ENCODE data around the gene TRRAP.
"Not testable (repeated sequence)": the region's sequence is repeated elsewhere in the genome, so short reads cannot be mapped to it uniquely, and the experiment has no call there.

Gene TRRAP

GRCh38 chr7:99033765-99034164, 155.4 kb downstream of the TRRAP start:
- DNase-seq: no peak

GRCh38 chr7:99034932-99035722, 156.8 kb downstream of the TRRAP start:
- no peak for DNase-seq

GRCh38 chr7:99035723-99036545, 157.6 kb downstream of the TRRAP start:
- no peak for DNase-seq

GRCh38 chr7:99036546-99037111, 158.3 kb downstream of the TRRAP start:
- DNase-seq: peak; percentile 58

GRCh38 chr7:99037327-99037940, 159.1 kb downstream of the TRRAP start:
- no peak for DNase-seq

GRCh38 chr7:99038086-99038855, 159.9 kb downstream of the TRRAP start:
- no peak for DNase-seq

GRCh38 chr7:99039384-99039891, 161.1 kb downstream of the TRRAP start:
- no peak for DNase-seq

GRCh38 chr7:99040104-99040958, 162.0 kb downstream of the TRRAP start:
- DNase-seq: peak; percentile 88

GRCh38 chr7:99041526-99041925, 163.2 kb downstream of the TRRAP start:
- DNase-seq: no peak

- DNase-seq: peak; percentile 8
Observed at GRCh38 chr7:99042957-99043356, 164.6 kb downstream of the TRRAP start.

- not testable (repeated sequence) for DNase-seq
Observed at GRCh38 chr7:99044858-99045257, 166.5 kb downstream of the TRRAP start.

GRCh38 chr7:99046262-99046661, 167.9 kb downstream of the TRRAP start:
- not testable (repeated sequence) for DNase-seq

GRCh38 chr7:99046722-99047121, 168.4 kb downstream of the TRRAP start:
- DNase-seq: no peak

GRCh38 chr7:99047526-99048077, 169.3 kb downstream of the TRRAP start:
- no peak for DNase-seq

- no peak for DNase-seq
Observed at GRCh38 chr7:99050971-99051370, 172.6 kb downstream of the TRRAP start.

- no peak for DNase-seq
Observed at GRCh38 chr7:99054781-99055180, 176.4 kb downstream of the TRRAP start.

- no peak for DNase-seq
Observed at GRCh38 chr7:99061001-99061776, 182.9 kb downstream of the TRRAP start.

Data from fibroblast of skin of scalp (primary cell).